Subcutaneous abdominal adipose tissue (tissue), 5 donors: ENCODE results near the gene XYLT1.

ENCODE experiments used
- H3K27ac ChIP-seq: one replicate; pipeline ENCODE4 v1.7.0; 2013; ENCODE audit warnings: low read depth, mild to moderate bottlenecking, inconsistent platforms, low read length, moderate library complexity
- H3K27me3 ChIP-seq, 5 donors: one replicate each; pipeline ENCODE4 v1.7.0; 2013; ENCODE audit warnings: low read length in 5 of 5, inconsistent platforms in 1 of 5; ENCODE audit not compliant: control insufficient read depth in 5 of 5, insufficient read depth in 4 of 5
- H3K36me3 ChIP-seq, 5 donors: one replicate each; pipeline ENCODE4 v1.7.0; 2013; ENCODE audit warnings: low read length in 5 of 5; ENCODE audit not compliant: control insufficient read depth in 5 of 5, insufficient read depth in 5 of 5
- H3K4me1 ChIP-seq, 5 donors: one replicate each; pipeline ENCODE4 v1.7.0; 2013; ENCODE audit warnings: low read length in 5 of 5, mild to moderate bottlenecking in 3 of 5, moderate library complexity in 1 of 5; ENCODE audit not compliant: control insufficient read depth in 5 of 5, insufficient read depth in 5 of 5
- H3K4me3 ChIP-seq, 5 donors: one replicate each; pipeline ENCODE4 v1.7.0; 2013; ENCODE audit warnings: low read length in 5 of 5, low read depth in 1 of 5
- H3K9ac ChIP-seq, 5 donors: one replicate each; pipeline ENCODE4 v1.7.0; 2013; ENCODE audit warnings: low read length in 5 of 5, mild to moderate bottlenecking in 4 of 5, moderate library complexity in 3 of 5
- H3K9me3 ChIP-seq, 5 donors: one replicate each; pipeline ENCODE4 v1.7.0; 2013; ENCODE audit warnings: low read length in 5 of 5; ENCODE audit not compliant: control insufficient read depth in 5 of 5
- donor health status: healthy.
- donor health status: healthy.
- donor health status: healthy.
- donor health status: healthy.
- donor health status: healthy.

Gene XYLT1

DNA sequence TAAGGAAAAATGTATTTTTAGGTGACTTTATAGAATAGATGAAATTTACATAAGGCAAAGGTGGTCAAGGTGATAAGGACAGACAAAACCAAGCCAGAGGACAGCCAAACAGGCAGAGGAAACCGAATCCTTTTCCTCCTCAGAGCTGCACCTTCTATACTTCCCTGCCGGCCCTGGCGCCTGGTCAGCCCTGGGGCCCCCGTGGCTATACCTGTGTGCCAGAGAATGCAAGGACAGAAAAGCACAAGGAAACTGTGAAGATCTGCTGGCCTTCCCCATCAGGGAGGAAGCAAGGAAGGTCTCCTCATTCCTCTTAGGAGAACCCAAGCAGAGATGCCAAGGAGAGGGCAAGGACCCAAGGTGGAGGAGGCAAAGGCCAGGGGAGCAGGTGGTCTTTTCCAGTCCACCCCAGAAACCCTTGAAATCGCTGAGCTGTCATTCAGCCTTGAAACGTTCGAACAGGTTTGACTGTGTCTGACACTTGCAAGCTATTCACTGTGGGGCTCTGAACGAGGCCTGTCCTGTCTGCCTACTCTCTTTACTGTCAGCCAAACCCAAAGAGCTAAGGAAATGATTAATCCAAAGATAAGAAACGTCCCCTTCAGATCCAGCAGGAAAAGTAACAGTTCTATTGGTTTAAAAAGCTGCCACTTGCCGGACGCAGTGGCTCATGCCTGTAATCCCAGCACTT lies 114.4 kb downstream of the XYLT1 start:
- peaks cover 0 to 19% (median 9%) of the 10 kb centered on the region in 5 donors for H3K4me1 ChIP-seq
- H3K27ac ChIP-seq, result no peak overlapping the region
- no peaks in the 10 kb centered on the region for H3K27me3 ChIP-seq
- no peaks in the 10 kb centered on the region for H3K9me3 ChIP-seq
- peaks cover 0 to 6% (median 0%) of the 10 kb centered on the region in 5 donors for H3K36me3 ChIP-seq
- no peak overlapping the region for H3K9ac ChIP-seq
- no peak overlapping the region for H3K4me3 ChIP-seq

DNA sequence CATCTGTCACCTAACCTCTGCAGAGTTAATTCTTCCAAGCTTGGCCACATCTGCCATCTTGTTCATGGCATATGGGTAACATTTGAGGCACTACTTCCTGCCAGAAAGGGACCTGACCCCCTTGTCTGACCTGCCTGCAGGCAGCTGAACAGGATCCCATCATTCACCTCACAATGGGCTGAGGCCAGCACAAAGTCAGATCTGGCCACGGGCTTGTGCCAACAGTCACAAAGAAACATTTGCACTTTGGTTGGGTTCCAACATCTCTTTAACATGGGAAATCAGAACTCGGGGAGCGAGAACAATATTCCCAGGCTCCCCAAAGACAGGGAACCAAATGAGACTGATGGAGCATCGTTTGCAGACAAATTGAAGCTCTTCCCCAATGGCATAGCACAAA lies 116.1 kb downstream of the XYLT1 start:
- H3K4me1 ChIP-seq, result peaks cover 0 to 24% (median 13%) of the 10 kb centered on the region in 5 donors
- no peak overlapping the region for H3K4me3 ChIP-seq

GRCh38 chr16:17354141-17354601 lies 116.6 kb downstream of the XYLT1 start:
- peaks cover 0 to 19% (median 11%) of the 10 kb centered on the region in 5 donors for H3K4me1 ChIP-seq
- H3K4me3 ChIP-seq, result no peak overlapping the region

More for the DNA sequence above, 116.1 kb downstream of the XYLT1 start:
- Histone ChIP-seq H3K27me3 (no peaks in the 10 kb centered on the region), H3K9me3 (no peaks in the 10 kb centered on the region), H3K9ac (no peak overlapping the region), H3K36me3 (peaks cover 0 to 6% (median 0%) of the 10 kb centered on the region in 5 donors), H3K27ac (no peak overlapping the region)

GRCh38 chr16:17353561-17353960 lies 117.2 kb downstream of the XYLT1 start:
- H3K9ac ChIP-seq, result no peak overlapping the region
- peaks cover 0 to 18% (median 10%) of the 10 kb centered on the region in 5 donors for H3K4me1 ChIP-seq
- H3K9me3 ChIP-seq, result no peaks in the 10 kb centered on the region
- H3K27me3 ChIP-seq, result no peaks in the 10 kb centered on the region
- peaks cover 0 to 6% (median 0%) of the 10 kb centered on the region in 5 donors for H3K36me3 ChIP-seq
- no peak overlapping the region for H3K27ac ChIP-seq
- H3K4me3 ChIP-seq, result no peak overlapping the region

More at GRCh38 chr16:17354141-17354601, 116.6 kb downstream of the XYLT1 start:
- H3K27ac ChIP-seq, result no peak overlapping the region
- H3K36me3 ChIP-seq, result peaks cover 0 to 6% (median 0%) of the 10 kb centered on the region in 5 donors
- no peaks in the 10 kb centered on the region for H3K9me3 ChIP-seq
- no peak overlapping the region for H3K9ac ChIP-seq
- H3K27me3 ChIP-seq, result no peaks in the 10 kb centered on the region

DNA sequence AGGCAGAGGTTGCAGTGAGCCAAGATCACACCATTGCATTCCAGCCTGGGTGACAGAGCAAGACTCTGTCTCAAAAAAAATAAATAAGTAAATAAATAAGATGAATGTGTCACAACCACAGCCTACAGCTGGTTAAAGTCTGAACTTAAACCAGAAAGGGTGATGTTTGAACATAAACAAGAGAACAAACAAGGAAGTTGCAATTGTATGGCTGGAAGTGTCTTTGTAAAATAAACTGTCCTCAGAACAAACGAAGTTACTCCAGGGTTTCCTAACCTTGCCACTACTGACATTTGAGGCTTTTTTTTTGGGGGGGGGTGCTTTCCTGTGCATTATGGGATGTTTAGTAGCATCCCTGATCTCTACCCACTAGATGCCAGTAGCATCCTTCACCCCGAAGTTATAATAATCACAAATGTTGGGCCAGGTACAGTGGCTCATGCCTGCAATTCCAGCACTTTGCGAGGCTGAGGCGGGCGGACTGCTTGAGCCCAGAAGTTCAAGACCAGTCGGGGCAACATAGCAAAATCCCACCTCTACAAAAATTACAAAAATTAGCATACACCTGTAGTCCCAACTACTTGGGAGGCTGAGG lies 119.2 kb downstream of the XYLT1 start:
- H3K9ac ChIP-seq, result no peak overlapping the region
- H3K36me3 ChIP-seq, result peaks cover 0 to 2% (median 0%) of the 10 kb centered on the region in 5 donors
- no peak overlapping the region for H3K27ac ChIP-seq
- no peaks in the 10 kb centered on the region for H3K27me3 ChIP-seq
- peaks cover 0 to 27% (median 21%) of the 10 kb centered on the region in 5 donors for H3K4me1 ChIP-seq
- no peak overlapping the region for H3K4me3 ChIP-seq
- no peaks in the 10 kb centered on the region for H3K9me3 ChIP-seq

- Histone ChIP-seq H3K4me1 (peaks cover 2 to 35% (median 27%) of the 10 kb centered on the region in 5 donors), H3K9ac (no peak overlapping the region), H3K27ac (no peak overlapping the region), H3K9me3 (no peaks in the 10 kb centered on the region), H3K27me3 (no peaks in the 10 kb centered on the region), H3K36me3 (peaks cover 0 to 2% (median 0%) of the 10 kb centered on the region in 5 donors), H3K4me3 (no peak overlapping the region)
These were observed 120.6 kb downstream of the XYLT1 start for GRCh38 chr16:17350207-17350606.

- H3K27me3 ChIP-seq, result no peaks in the 10 kb centered on the region
- no peak overlapping the region for H3K4me3 ChIP-seq
- H3K27ac ChIP-seq, result no peak overlapping the region
- H3K4me1 ChIP-seq, result peaks cover 2 to 38% (median 33%) of the 10 kb centered on the region in 5 donors
- H3K9me3 ChIP-seq, result no peaks in the 10 kb centered on the region
- no peaks in the 10 kb centered on the region for H3K36me3 ChIP-seq
- no peak overlapping the region for H3K9ac ChIP-seq
These were observed 121.9 kb downstream of the XYLT1 start for GRCh38 chr16:17348826-17349225.

GRCh38 chr16:17348042-17348783 lies 122.5 kb downstream of the XYLT1 start:
- Histone ChIP-seq H3K36me3 (no peaks in the 10 kb centered on the region), H3K4me3 (no peak overlapping the region), H3K4me1 (peaks cover 2 to 44% (median 36%) of the 10 kb centered on the region in 5 donors), H3K9ac (no peak overlapping the region), H3K27ac (no peak overlapping the region), H3K27me3 (no peaks in the 10 kb centered on the region), H3K9me3 (no peaks in the 10 kb centered on the region)

- no peak overlapping the region for H3K9ac ChIP-seq
- no peak overlapping the region for H3K4me3 ChIP-seq
- H3K27me3 ChIP-seq, result no peaks in the 10 kb centered on the region
- H3K9me3 ChIP-seq, result no peaks in the 10 kb centered on the region
- H3K27ac ChIP-seq, result no peak overlapping the region
- no peaks in the 10 kb centered on the region for H3K36me3 ChIP-seq
- peaks cover 2 to 47% (median 36%) of the 10 kb centered on the region in 5 donors for H3K4me1 ChIP-seq
These were observed 123.1 kb downstream of the XYLT1 start for GRCh38 chr16:17347624-17348023.
